IgD-negative memory B cell (primary cell): ENCODE data around the gene LTO1. TPM values are rescaled to one million over a fixed set of nuclear protein-coding genes. Genes with fewer than 3 reads are reported as not detected.
A peak's percentile ranks its signal among the peaks of the same experiment; 100 is the strongest.
"Not testable (repeated sequence)": the region's sequence is repeated elsewhere in the genome, so short reads cannot be mapped to it uniquely, and the experiment has no call there.

Experiments
- H3K27ac Mint-ChIP-seq, 3 donors: one replicate each; pipeline ENCODE4 v1.8.0; 2020 to 2022; ENCODE audit warnings: mild to moderate bottlenecking in 3 of 3, mixed read lengths in 3 of 3, moderate library complexity in 1 of 3
- H3K27me3 Mint-ChIP-seq: one replicate; pipeline ENCODE4 v1.8.0; 2021; ENCODE audit warnings: mixed read lengths
- H3K36me3 Mint-ChIP-seq: one replicate; pipeline ENCODE4 v1.8.0; 2020; ENCODE audit warnings: mild to moderate bottlenecking, mixed read lengths
- H3K4me1 Mint-ChIP-seq, 3 donors: one replicate each; pipeline ENCODE4 v1.8.0; 2020 to 2022; ENCODE audit warnings: mixed read lengths in 3 of 3, mild to moderate bottlenecking in 1 of 3
- H3K4me3 Mint-ChIP-seq, 4 donors: one replicate each; pipeline ENCODE4 v1.8.0; 2020 to 2022; ENCODE audit warnings: mild to moderate bottlenecking in 4 of 4, mixed read lengths in 4 of 4, moderate library complexity in 3 of 4
- H3K9me3 Mint-ChIP-seq, 3 donors: one replicate each; pipeline ENCODE4 v1.8.0; 2020 to 2021; ENCODE audit warnings: mixed read lengths in 3 of 3, mild to moderate bottlenecking in 1 of 3
- polyA plus RNA-seq: library from polyadenylated mRNA; unstranded; fragments of 300-500 nt; fragmentation: Illumina TruSeq; gene quantifications from one replicate; pipeline ENCODE4 v1.2.3, GENCODE V29; 2021

Gene LTO1
- polyA plus RNA-seq, 1 donor from 2014 or later: 14.0 TPM

DNA sequence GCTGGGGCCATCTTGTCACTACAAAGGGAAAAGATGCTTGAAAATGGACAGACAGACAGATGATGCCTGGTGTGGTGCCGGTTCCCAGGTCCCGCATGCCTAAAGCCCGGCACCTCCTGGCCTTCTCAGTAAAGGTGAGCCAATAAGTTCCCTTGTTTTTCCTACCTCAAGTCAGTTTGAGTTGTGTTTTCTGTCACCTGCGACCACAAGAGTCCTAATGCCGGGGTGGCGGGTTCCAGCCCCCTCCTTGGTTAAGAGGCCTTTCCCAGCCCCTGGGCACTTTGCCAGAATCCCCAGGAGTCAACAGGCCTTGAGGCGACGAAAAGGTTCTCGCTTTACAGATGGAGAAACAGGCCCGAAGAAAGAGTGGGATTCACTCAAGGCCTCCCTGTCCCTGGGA lies 19.6 kb upstream of the LTO1 start:
- Mint-ChIP-seq H3K27ac (no peak overlapping the region), H3K36me3 (no peaks in the 10 kb centered on the region)

DNA sequence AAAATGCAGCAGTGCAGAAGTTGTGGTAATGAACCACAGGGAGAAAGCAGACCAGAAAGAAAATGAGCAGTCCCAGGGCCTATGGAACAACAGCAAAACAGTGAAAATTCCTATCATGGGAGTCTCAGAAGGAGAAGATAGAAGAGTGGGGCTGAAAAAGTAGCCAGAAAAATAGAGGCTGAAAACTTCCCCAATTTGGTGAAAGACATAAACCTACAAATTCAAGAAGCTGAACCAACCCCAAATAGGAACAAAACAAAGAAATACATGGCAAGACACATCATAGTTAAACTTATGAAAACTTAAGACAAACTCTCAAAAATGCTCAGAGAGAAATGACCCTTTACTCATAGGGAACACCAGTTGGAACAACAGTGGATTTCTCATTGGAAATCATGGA lies 17.3 kb upstream of the LTO1 start:
- no peak overlapping the region for H3K4me3 Mint-ChIP-seq
- no peak overlapping the region for H3K27ac Mint-ChIP-seq
- no peaks in the 10 kb centered on the region for H3K36me3 Mint-ChIP-seq
- H3K9me3 Mint-ChIP-seq: peaks cover 0 to 4% (median 0%) of the 10 kb centered on the region in 3 donors
- H3K4me1 Mint-ChIP-seq: no peaks in the 10 kb centered on the region
- peaks cover 37% of the 10 kb centered on the region for H3K27me3 Mint-ChIP-seq

More for the DNA sequence above, 19.6 kb upstream of the LTO1 start:
- Mint-ChIP-seq H3K4me1 (no peaks in the 10 kb centered on the region), H3K27me3 (peaks cover 52% of the 10 kb centered on the region), H3K9me3 (peaks cover 0 to 4% (median 0%) of the 10 kb centered on the region in 3 donors), H3K4me3 (no peak overlapping the region)

DNA sequence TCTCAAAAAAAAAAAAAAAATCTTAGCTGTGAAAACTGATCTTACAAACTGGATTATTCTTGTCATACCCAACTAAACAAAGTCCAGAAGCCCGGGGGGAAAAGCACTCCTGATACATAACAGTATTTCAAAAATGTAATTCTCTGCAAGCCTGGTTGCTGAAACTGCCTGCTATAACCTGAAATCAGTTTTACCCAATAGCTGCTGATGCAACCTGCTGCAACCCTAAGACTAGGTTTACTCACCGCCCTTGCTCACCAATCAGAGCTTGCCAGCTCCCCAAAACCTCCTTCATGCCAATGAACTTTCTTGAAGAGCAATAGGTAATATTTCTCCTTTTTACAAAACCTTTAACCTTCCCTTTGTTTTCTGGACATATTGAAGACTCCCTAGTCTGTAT lies 16.3 kb upstream of the LTO1 start:
- peaks cover 0 to 4% (median 0%) of the 10 kb centered on the region in 3 donors for H3K9me3 Mint-ChIP-seq
- no peaks in the 10 kb centered on the region for H3K4me1 Mint-ChIP-seq
- no peaks in the 10 kb centered on the region for H3K36me3 Mint-ChIP-seq
- H3K27ac Mint-ChIP-seq: no peak overlapping the region
- H3K4me3 Mint-ChIP-seq: no peak overlapping the region
- H3K27me3 Mint-ChIP-seq: peaks cover 33% of the 10 kb centered on the region

DNA sequence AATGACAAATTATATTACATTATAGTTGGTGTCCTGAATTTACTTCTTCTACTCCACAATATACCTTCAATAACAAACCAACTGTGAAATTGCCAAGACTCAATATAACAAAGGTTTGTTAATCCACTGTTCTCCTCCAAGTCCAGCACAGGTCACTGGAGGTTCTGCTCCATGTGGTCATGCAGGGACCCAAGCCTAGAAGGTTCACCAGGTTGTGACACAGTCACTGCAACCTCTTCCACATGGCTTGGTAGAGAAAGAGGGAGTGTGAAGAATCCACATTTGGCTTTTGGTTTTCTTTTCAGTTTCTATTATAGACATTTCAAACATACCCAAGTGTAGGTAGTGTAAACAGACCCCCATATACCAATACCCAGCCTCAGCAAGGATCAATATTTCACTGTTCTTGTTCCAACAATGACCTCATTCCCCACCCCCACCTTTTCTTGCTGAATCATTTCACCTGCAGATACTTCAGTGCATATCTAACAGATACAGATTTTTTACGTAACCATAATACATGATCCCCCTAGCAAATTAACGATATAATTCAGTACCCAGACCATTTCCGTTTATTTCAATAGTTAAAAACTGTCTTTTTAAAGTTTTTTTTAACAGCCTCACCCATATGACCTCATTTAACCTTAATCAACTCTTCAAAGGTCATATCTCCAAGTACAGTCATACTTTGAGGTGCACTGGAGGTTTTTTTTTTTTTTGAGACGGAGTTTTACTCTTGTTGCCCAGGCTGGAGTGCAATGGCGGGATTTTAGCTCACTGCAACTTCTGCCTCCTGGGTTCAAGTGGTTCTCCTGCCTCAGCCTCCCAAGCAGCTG lies 14.5 kb upstream of the LTO1 start:
- Mint-ChIP-seq H3K27me3 (peaks cover 40% of the 10 kb centered on the region), H3K4me1 (peaks cover 3 to 5% (median 3%) of the 10 kb centered on the region in 3 donors), H3K4me3 (no peak overlapping the region), H3K36me3 (no peaks in the 10 kb centered on the region), H3K27ac (no peak overlapping the region), H3K9me3 (peaks cover 0 to 4% (median 0%) of the 10 kb centered on the region in 3 donors)

DNA sequence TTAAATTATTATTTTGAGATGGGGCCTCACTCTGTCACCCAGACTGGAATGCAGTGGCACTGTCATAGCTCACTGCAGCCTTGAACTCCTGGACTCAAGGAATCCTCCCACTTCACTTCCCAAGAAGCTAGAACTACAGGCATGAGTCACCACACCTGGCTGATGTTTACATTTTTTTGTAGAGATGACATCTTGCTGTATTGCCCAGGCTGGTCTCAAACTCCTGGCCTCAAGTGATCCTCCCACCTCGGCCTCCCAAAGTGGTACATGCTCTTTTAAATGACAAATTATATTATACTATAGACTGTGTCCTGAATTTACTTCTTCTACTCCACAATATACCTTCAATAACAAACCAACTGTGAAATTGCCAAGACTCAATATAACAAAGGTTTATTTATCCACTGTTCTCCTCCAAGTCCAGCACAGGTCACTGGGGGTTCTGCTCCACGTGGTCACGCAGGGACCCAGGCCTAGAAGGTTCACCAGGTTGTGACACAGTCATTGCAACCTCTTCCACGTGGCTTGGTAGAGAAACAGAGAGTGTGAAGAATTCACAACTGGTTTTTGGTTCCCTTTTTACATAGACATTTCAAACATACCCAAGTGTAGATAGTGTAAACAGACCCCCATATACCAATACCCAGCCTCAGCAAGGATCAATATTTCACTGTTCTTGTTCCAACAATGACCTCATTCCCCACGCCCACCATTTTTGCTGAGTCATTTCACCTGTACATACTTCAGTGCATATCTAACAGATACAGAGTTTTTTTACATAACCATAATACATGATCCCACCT lies 13.0 kb upstream of the LTO1 start:
- H3K27me3 Mint-ChIP-seq: peaks cover 40% of the 10 kb centered on the region
- H3K36me3 Mint-ChIP-seq: not testable (repeated sequence)

DNA sequence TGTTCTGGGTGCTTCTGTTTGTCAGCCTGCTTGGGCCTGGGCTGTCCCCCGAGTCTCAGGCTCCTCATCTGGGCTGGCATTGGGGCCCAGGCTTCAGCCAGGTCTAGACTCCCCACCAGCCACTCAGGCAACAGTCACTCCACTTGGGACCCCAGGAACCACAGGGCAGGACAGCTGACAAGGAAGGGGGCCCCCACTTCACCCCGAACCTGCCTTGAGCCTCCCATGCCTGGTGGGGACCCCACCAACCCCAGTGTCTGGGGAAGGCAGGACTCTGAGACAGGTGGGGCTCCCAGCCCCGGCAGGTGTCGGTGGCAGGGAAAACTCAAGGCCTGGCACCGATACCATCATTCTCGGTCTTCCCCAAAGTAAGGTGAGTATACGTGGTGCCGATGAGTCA lies 11.7 kb upstream of the LTO1 start:
- no peak overlapping the region for H3K27ac Mint-ChIP-seq
- no peaks in the 10 kb centered on the region for H3K36me3 Mint-ChIP-seq
- peaks cover 3 to 5% (median 3%) of the 10 kb centered on the region in 3 donors for H3K4me1 Mint-ChIP-seq
- peaks cover 0 to 3% (median 0%) of the 10 kb centered on the region in 3 donors for H3K9me3 Mint-ChIP-seq
- peaks cover 33% of the 10 kb centered on the region for H3K27me3 Mint-ChIP-seq
- H3K4me3 Mint-ChIP-seq: no peak overlapping the region

More for the DNA sequence above, 13.0 kb upstream of the LTO1 start:
- not testable (repeated sequence) for H3K4me3 Mint-ChIP-seq, H3K9me3 Mint-ChIP-seq, H3K4me1 Mint-ChIP-seq, H3K27ac Mint-ChIP-seq

DNA sequence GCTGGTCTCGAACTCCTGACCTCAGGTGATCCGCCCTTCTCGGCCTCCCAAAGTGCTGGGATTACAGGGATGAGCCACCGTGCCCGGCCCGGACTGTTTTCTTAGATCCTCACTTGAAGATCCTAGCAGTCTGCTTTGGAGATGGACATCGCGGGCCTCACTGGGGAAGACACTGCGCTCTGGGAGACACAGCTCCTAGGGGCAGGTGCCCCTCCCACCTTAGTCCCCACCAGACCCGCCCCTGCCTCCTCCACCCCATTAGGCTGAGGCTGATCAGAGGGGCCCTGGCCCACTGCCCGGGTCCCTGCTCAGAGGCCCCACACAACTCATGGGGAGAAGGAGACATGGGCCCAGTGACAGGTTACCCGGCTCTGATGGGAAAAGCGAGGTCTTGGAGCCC lies 11.3 kb upstream of the LTO1 start:
- no peak overlapping the region for H3K27ac Mint-ChIP-seq
- H3K36me3 Mint-ChIP-seq: no peaks in the 10 kb centered on the region
- no peak overlapping the region for H3K4me3 Mint-ChIP-seq
- peaks cover 3 to 5% (median 3%) of the 10 kb centered on the region in 3 donors for H3K4me1 Mint-ChIP-seq
- H3K9me3 Mint-ChIP-seq: peaks cover 0 to 3% (median 0%) of the 10 kb centered on the region in 3 donors
- H3K27me3 Mint-ChIP-seq: peaks cover 30% of the 10 kb centered on the region

DNA sequence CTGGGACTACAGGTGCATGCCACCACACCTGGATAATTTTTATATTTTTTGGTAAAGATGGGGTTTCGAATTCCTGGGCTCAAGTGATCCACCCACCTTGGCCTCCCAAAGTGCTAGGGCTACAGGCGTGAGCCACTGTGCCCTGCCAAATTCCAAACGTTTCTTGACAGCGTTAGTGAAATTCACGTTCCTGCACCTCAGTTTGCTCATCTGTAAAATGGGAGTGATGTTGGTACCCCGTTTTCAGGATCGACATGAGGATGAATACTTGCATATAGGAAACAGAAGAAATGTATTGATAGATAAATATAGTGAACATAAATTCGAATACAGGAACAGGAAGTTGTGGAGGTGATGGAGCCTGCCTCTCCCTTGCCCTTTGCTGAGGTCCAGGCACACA lies 10.2 kb upstream of the LTO1 start:
- Mint-ChIP-seq H3K4me3 (peak overlapping the region in 1 of 4 donors; percentile 67), H3K4me1 (peaks cover 3 to 5% (median 5%) of the 10 kb centered on the region in 3 donors), H3K27me3 (peaks cover 22% of the 10 kb centered on the region), H3K27ac (no peak overlapping the region), H3K9me3 (no peaks in the 10 kb centered on the region), H3K36me3 (no peaks in the 10 kb centered on the region)

DNA sequence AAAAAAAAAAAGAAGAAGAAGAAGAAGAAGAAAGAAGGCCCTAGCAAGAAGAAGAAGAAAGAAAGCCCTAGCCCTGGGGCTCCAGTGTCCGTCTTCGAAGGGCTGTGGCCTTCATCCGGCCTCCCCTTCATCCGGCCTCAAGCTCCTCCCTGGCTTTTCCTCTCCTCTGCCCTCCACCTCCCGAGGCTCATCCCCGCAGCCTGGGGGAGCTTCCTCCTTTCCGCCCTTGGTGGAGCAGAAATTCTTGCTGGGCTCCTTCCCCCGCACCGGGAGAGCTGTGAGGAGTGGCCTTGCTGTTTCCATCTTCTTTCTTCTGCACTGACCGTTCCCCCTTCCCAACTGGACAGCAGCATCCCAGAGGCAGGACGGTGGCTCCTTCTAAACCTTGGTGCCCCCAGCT lies 9.5 kb upstream of the LTO1 start:
- H3K36me3 Mint-ChIP-seq: no peaks in the 10 kb centered on the region
- no peaks in the 10 kb centered on the region for H3K9me3 Mint-ChIP-seq
- H3K4me3 Mint-ChIP-seq: no peak overlapping the region
- H3K27me3 Mint-ChIP-seq: peaks cover 17% of the 10 kb centered on the region
- H3K27ac Mint-ChIP-seq: no peak overlapping the region
- H3K4me1 Mint-ChIP-seq: peaks cover 3 to 5% (median 5%) of the 10 kb centered on the region in 3 donors

DNA sequence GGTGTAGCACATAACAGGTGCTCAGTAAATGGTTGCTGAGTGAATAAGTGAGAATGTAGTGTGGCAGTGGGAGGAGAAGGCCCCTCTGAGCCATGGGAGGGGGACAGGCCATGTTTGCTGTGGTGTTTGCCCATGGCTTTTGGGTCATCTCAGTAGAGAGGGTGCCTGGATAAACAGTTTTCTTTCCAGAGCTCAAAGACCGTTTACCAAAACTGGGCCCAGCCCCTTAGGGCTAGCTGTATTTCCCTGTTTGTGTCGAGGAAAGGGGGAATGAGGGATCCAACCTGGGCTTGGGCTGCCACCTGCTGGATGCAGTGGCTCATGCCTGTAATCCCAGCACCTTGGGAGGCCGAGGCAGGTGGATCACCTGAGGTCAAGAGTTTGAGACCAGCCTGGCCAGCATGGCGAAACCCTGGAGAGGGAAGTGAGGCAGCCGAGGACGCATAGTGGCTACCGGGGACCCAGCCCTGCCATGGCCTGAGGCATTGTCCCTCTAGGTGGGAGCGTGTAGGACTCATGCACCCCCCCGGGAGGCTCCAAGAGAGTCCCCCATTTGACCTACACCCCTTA lies 8.7 kb upstream of the LTO1 start:
- H3K27me3 Mint-ChIP-seq: peaks cover 17% of the 10 kb centered on the region
- H3K4me3 Mint-ChIP-seq: peak overlapping the region in 1 of 4 donors; percentile 3

DNA sequence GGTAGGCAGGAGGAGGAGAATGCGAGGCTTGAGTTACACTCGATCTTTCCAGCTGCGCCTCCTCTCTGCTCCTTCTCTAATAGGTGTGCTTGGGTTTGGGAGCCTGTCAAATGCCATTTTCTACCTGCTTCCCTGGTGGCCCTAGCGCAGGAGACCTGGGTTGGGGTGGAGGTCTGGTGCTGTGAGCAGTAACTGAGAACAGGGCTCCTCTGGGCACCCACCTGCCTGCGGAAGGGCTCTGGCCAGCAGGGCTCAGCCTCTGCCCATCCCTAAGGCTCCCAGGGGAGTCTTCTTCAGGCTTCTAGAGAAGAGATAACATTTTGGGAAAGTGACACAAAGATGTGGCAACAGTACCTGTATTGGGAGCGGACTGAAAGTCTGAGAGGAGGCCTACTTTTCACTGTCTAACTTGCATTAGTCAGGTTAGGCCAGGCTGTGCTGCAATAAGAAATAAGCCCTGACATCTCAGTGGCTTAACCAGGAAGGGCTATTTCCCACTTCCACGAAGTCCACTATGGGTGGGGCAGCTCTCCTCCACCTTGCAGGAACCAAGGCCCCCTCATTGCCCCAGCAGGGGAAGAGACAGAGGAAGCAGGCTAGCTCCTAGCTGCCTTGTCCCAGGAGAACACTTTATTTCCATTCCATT lies 7.7 kb upstream of the LTO1 start:
- peaks cover 3 to 5% (median 5%) of the 10 kb centered on the region in 3 donors for H3K4me1 Mint-ChIP-seq
- H3K4me3 Mint-ChIP-seq: no peak overlapping the region
- H3K27ac Mint-ChIP-seq: no peak overlapping the region
- peaks cover 17% of the 10 kb centered on the region for H3K27me3 Mint-ChIP-seq
- no peaks in the 10 kb centered on the region for H3K36me3 Mint-ChIP-seq
- no peaks in the 10 kb centered on the region for H3K9me3 Mint-ChIP-seq

More for the DNA sequence above, 8.7 kb upstream of the LTO1 start:
- Mint-ChIP-seq H3K9me3 (no peaks in the 10 kb centered on the region), H3K4me1 (peaks cover 3 to 5% (median 5%) of the 10 kb centered on the region in 3 donors), H3K27ac (no peak overlapping the region), H3K36me3 (no peaks in the 10 kb centered on the region)

DNA sequence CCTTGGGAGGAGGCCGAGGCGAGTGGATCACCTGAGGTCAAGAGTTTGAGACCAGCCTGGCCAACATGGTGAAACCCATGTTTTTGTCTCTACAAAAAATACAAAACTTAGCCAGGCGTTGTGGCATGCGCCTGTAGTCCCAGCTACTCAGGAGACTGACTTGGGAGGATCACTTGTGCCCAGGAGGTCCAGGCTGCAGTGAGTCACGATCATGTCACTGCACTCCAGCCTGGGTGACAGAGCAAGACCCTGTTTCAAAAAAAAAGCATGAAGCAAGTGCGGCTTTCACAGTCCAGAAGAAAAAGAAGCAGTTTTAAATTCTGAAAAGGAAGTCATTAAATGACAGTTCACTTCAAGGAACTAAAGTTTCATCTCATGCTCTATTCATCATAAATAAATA lies 7.1 kb upstream of the LTO1 start:
- peaks cover 15% of the 10 kb centered on the region for H3K27me3 Mint-ChIP-seq
- H3K9me3 Mint-ChIP-seq: no peaks in the 10 kb centered on the region
- peaks cover 3 to 5% (median 5%) of the 10 kb centered on the region in 3 donors for H3K4me1 Mint-ChIP-seq
- H3K27ac Mint-ChIP-seq: no peak overlapping the region
- no peaks in the 10 kb centered on the region for H3K36me3 Mint-ChIP-seq
- no peak overlapping the region for H3K4me3 Mint-ChIP-seq

DNA sequence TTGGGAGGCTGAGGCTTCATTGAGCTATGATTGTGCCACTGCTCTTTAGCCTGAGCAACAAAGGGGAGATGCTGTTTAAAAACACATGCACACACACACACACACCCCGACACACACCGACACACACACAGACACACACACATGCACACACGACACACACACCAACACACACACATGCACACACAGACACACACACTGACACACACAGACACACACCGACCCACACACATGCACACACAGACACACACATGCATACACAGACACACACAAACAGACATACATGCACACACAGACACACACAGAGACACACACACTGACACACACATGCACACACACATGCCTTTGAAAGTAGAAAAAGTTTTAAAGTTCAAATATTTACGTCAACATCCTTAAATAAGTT lies 5.5 kb upstream of the LTO1 start:
- H3K4me3 Mint-ChIP-seq: no peak overlapping the region
- no peaks in the 10 kb centered on the region for H3K9me3 Mint-ChIP-seq
- peaks cover 2 to 4% (median 3%) of the 10 kb centered on the region in 3 donors for H3K4me1 Mint-ChIP-seq
- H3K27ac Mint-ChIP-seq: no peak overlapping the region
- no peaks in the 10 kb centered on the region for H3K36me3 Mint-ChIP-seq
- H3K27me3 Mint-ChIP-seq: peaks cover 7% of the 10 kb centered on the region

DNA sequence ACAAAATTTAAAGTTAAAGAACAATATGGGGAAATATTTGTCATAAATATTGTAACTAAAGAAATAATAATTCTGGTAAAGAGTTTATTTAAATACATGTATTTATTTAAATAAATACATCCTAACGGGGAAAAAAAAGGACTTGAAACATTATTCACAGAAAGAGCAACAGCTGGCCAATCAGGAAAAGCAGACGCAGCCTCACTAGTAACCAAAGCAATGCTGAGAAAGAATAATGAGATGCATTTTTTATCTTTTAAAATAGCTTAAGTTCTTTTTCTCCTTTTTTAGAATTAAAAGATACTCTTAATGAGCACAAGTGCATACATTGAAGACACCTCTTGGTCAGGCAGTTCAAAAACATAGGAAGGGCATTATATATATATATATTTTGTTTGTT lies 2.6 kb upstream of the LTO1 start:
- H3K4me1 Mint-ChIP-seq: peaks cover 13 to 15% (median 15%) of the 10 kb centered on the region in 3 donors
- H3K27ac Mint-ChIP-seq: no peak overlapping the region
- H3K27me3 Mint-ChIP-seq: peaks cover 2% of the 10 kb centered on the region
- H3K4me3 Mint-ChIP-seq: no peak overlapping the region
- H3K36me3 Mint-ChIP-seq: no peaks in the 10 kb centered on the region
- no peaks in the 10 kb centered on the region for H3K9me3 Mint-ChIP-seq
